HG02610 (cell line): ENCODE data around the gene BAD.

Source experiments
- ATAC-seq: cut with Tn5 transposase; IDR thresholded peaks from one replicate; pipeline ENCODE4 v1.9.1; 2021; ENCODE audit warnings: mild to moderate bottlenecking, moderate library complexity; ENCODE audit not compliant: unreplicated experiment

BAD gene

DNA sequence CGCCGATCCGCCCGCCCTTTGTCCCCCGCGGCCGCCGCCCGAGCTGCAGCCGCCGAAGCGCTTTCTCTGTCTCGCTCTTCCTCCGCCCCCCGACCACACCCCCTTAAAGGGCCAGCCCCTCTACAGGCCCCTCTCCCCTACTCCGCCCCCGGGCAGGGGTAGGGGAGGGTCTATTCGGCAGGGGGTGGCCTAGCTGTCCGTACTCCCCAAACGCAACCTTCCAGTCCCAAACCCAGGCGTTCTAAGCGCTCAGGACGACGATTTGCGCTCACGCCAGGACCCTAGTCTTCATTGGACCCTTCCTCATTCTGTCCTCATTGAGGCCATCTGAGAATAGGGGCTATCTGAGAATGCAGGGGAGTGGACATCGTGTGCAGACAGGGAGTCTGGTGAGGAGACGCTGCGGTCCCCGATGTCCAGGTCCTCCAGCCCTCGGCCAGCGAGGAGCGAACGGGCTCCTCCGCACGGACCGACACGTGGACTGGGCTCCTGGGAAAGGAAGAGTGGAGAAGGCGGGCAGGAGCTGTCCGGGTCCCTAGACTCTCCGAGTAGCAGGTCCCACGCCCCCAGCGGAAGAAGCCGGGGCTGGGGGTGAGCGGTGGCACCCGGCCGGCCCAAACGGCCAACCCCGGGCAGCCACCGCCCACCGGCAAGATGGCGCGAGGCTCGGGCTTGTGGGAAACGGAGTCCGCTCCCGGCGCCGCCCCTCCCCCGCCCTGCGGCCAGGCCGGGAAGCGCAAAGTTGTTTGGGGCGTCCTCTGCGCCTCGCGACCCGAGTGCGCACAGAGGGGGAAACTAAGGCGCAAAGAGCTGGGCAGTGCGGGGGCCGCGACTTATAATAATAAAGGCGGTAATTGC, 37.4 kb downstream of the BAD start, which contains the start of gene PPP1R14B:
Gene PPP1R14B (minus strand): TSS at position 73 of the 858 bp plus-strand sequence. CDS start 270 bp downstream, outside the sequence.
- ATAC-seq, result peak; percentile 38

DNA sequence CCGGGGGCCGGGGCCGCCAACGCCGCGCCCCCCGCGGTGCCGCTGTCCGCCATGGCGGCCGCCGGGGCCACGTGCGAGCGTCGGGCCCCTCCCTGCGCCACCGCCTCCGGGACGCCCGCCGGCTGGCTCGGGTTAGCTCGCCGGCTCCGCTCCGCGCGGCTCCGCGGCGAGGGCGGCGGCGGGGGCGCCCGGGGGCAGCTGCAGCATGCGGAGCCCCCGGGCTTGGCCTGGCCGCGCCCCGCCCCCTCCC, 37.9 kb downstream of the BAD start:
- peak; percentile 11 for ATAC-seq

DNA sequence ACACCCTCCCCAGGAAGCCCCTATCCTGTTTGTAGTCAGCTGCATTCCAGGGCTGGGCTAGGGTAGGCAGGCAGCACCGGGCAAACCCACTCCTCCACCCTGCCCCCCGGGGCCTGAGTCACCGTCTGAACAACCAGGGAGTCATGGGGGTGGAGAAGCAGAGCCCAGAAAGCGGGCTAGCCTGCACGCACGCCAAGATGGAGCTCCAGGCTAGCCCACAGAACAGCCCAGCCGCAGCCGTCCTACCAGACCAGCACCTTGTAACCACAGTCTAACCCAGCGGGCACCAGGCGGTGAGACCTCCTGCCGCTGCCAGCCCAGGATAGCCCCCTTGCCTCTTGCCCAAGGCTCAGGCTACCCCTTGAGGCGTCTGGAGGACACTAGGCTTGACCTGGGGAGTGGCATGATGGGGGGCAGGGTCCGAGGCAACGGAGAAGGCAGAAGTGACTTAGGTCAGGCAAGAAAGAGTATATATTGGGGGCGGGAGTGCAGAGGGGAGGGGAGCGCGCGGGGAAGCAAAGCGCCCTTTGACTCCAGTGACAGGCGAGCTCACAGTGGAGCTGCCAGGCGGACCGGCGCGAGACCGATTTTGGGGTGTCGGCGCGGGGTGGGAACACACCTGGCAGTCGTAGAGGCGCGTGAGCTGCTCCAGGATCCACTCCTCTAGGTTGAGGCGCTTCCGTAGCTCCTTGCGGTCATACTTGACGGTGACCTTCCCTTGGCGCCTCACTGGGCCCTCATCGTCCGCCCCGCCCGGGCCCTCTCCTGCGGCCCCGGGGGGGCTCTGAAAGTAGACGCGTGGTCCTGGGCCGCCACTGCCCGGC, 38.5 kb downstream of the BAD start:
- ATAC-seq, result no peak

DNA sequence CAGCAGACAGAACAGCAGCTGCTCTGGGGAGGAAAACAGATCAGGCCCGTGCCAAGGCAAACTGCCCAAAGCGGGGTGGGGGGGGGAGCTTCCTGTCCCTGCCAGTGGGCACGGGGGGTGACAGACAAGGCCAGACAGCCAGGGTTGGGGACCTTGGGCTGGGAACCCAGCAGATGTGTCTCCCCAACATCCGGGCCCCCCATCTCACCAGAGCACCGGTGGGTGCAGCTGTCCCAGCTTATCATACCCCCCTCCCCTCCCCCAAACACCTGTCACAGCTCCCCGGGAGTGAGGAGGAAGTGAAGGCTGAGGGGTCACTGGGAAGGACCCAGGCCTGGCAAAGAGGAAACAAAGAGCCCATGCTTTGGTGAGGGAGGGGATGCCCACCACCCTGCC, 39.1 kb downstream of the BAD start:
- no peak for ATAC-seq

DNA sequence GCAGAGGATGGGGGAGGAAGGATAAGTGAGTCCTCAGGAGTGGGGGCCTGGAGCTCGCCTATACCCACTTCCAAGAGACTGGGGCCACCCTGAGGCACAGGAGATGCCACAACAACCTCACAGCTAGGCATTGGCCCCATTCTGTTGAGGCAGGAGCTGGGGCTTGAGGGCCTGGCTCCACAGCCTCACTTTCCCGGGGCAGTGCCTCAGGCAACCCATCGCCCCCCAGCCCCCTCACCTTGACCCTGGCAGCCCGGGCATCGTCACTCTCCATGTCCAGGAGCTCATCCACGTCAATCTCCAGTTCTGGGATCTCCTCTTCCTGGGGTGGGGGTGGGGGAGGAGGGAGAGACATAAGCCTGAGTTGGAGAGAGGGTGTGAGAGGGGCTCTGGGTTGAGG, 39.5 kb downstream of the BAD start:
- ATAC-seq, result no peak

DNA sequence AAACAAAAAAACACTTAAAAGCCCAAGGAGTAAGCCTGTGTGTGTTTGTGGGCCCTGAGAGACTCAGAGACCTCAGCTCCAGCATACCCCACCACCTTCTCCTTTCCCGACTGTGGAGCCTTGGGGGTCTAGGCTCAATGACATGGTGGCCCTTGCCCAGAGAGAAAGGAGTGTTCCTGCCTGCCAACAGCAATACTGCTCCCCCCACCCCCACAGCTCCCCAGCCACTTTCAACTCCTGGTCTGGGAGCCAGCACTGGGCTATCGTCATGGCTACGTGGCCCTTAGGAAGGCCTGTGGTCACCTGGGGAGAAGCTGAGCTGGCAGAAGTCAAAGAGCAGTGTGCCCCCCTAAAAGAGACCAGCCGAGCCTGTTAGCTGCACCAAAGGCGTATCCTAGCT, 40.4 kb downstream of the BAD start:
- no peak for ATAC-seq

DNA sequence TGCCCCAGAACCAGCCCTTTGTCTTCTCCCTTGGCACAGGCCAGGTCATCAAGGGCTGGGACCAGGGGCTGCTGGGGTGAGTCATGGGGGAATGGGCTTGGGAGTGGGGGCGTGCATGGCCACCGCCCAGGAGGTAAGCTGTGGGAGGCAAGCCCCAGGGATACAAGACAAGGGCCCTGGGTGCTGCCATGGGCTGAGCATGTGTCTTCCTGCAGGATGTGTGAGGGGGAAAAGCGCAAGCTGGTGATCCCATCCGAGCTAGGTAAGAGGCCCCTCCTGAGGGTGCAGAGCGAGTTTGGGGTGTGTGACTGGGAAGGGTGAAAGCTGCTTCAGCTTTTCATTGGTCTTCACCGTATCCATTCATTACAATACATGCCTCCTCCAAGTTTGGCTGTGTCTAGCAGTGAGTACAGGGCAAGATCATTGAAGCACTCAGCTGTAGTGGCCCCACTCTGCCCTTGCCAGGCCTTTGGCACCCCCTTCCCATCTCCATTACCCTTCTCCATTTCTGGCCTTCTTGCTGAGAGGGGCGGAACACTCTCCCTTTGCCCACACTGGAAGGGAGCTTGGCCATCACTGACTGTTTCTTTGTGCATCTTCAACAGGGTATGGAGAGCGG, 41.1 kb downstream of the BAD start:
- ATAC-seq, result no peak

DNA sequence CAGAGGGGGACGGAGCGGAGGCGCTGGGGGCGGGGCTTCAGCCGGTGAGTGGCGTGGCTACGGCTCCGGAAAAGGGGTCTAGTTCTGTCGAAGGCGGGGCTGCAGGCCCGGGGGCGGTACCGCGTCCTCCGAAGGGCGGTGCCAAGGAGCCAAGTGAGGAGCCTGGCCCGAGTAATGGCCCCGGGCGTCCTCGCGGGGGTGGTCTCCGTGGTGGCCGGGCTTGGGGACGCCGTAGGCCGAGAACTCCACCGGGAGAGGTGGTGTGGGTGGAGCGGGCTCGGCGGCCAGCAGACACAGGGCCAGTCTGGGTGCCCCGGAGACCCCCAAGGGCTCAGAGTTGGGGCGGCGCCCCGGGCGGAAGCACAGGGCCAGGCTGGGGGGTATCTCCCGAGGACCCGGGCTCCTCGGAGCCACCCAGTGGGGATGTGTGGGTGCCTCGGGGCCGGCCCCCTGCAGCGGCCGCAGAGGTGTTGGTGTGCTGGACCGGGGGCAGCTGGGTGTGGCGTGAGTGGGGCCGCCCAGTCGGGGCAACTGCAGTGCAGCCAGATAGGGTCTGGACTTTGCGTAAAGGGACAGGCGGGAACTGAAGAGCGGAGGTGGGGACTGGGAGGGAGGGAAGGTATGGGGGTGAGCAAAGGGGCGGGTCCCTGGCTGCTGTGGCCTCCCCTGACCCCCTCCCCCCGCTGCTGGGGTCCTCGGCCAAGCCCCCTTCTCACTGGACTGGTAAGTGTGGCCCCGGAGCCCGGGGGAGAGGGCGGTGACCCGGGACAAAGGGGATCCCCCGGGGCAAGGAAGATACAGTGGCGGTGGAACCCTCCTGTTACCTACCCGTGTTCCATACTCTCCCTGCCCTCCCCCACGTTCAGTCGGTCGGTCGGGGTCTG, 42.7 kb downstream of the BAD start:
- ATAC-seq, result peak; percentile 2

DNA sequence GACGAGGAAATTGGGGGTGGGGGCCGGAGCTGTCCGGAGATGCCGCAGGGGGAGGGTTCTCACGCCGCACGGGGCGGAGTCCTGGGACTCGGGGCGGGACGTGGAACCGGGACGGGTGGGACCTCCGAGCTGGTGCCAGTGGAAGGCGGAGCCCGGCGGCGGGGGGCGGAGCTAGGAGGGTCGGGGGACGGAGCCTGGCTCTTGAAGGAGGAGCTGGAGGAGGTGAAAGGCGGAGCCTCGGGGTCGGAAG, 43.3 kb downstream of the BAD start:
- ATAC-seq, result peak; percentile 74

DNA sequence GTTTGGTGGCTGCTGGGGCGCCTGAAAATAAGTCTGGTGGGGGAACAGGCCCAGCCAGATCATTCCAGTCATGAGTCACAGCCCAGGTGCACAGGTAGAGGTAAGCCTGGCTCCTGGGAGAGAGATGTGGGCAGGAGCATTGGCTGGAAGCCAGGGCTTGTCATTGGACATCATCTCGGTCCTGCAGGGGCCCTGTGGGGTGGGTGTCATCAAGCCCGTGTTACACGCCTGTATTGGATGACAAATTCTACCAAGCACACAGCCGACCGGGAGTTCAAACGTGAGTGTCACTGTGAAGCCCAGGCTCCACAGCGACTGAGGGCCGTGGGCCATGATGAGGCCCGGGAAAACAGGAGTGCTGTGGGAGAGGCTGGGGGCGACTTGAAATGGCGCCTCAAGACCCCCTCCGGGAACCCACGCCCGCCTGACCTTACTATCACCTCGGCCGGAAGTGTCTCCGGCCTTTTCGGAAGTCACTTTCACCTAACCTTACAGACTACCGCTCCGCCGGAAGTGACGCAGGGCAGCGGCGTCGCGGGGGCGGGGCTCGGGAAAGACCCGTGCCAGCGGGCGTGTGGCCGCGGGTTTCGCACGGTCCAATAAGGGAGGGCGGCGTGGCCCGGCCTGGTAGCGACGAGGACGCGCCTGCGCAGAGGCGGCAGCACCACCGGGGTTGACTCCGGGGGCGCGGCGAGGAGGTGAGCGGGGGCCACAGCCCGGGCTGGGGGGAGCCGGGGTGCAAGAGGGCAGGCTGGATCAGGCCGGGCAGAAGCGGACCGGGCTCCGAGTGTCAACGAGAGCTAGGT, 43.8 kb downstream of the BAD start, which contains the start of gene FKBP2:
Gene FKBP2 (plus strand): TSS at position 661 of the 806 bp plus-strand sequence. CDS start 1,293 bp downstream, outside the sequence.
- peak; percentile 49 for ATAC-seq

DNA sequence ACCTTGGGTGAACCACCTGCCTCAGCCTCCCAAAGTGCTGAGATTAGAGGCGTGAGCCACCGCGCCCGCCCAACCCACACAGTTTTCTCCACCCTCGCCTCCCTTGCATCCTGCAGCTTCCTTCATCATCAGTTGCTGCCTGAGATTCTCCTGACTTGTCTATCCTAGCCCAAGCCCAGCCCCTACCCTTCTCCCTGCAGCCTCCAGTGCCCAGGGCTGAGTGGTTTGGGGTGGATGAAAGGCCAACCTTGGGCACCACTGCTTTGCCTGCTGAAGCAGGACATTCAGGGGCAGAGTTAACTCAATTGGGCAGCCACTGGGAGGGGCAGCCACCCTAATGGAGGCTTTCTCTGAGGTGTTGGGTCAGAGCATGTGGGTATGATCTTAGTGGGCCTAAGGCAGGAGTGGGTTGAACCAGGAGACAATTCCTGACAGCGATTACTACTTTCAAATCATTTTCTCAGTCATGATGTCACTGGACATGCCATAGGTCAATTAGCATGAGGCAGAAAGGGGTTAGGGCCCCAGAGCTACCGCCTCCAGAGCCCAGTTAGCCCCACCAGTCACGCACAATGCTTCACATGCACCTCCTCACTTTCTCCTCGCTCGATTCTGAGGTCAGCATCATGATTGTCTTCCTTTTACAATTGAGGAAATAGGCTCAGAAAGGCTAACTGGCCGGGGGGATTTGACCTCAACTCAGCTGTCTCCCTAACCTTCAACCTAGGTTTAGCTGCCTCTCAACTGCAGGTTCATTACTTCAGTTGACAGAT, 44.6 kb downstream of the BAD start:
- ATAC-seq, result no peak

DNA sequence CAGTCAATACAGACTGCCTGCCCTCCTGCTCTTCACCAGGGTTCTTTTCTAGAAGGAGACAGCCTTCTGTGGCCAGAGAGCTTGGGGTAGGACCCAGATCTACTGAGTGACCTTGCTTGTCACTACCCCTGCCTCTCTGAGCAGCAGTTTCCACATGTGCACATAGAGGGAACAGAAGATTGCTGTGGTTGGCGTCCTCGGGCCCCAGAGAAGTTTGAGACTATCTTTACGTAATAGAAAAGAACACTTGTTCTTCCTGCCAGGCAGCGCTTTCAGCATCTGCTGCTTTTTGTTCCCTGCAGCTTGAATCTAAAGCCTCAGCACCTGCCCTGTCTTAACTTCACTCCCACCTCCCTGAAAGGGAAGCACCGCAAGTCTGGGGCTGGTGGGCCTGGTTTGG, 45.5 kb downstream of the BAD start:
- no peak for ATAC-seq

DNA sequence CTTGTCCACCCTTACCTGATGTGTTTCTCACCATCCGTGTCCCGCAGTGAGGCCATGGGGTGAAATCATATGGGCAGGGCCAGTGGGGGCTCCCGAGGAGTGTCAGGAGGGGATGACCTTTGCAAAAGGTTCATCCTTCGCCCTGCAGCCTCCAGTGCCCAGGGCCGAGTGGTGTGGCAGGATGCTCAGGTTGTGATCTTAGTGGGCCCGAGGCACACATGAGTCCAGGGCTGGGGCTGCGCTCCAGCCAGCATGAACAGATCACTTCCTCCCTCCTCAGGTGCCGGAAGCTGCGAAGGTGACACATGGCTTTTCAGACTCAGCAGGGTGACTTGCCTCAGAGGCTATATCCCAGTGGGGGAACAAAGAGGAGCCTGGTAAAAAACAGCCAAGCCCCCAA, 46.4 kb downstream of the BAD start:
- ATAC-seq, result no peak

DNA sequence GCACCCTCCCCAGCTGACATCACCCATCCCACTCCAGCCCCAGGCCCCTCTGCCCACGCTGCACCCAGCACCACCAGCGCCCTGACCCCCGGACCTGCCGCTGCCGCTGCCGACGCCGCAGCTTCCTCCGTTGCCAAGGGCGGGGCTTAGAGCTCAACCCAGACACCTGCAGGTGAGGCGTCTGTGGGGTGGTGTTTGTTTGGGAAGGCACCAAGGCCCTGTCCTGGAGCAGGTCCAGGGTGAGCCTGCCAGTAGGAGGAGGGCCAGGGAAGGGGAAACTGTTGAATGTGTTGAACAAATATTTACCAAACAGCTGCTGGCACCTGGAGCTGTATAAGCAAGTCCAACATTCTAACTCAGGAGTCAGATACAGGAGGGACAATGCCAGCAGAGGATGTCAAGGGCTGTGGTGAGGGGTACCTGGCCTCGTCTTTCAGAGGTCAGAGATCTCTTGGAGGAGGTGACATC, 46.9 kb downstream of the BAD start:
- ATAC-seq, result no peak

DNA sequence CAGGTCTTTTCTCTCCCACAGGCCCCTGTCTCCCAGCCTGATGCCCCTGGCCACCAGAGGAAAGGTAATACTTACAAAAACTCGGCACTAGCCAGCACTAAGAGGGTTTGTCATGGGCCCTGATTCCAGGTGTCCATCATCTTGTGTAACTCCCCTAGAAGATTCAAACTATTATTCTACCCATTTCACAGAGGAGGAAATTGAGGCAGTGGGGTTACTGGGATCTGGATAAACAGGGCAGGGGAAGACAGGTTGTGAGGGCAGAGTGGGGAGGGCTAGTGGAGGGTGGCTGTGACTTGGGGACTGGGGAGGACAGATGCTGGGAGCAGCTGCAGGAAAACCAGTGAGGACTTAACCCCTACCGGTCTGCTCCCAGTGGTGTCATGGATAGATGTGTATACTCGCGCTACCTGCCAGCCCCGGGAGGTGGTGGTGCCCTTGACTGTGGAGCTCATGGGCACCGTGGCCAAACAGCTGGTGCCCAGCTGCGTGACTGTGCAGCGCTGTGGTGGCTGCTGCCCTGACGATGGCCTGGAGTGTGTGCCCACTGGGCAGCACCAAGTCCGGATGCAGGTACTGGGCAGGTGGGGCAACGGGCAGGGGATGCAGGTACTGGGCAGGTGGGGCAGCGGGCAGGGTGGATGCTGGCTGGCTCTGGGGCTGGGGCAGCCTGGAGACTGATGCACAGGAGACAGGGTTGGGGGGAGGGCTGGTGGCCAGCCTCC, 48.9 kb downstream of the BAD start:
- ATAC-seq, result no peak

DNA sequence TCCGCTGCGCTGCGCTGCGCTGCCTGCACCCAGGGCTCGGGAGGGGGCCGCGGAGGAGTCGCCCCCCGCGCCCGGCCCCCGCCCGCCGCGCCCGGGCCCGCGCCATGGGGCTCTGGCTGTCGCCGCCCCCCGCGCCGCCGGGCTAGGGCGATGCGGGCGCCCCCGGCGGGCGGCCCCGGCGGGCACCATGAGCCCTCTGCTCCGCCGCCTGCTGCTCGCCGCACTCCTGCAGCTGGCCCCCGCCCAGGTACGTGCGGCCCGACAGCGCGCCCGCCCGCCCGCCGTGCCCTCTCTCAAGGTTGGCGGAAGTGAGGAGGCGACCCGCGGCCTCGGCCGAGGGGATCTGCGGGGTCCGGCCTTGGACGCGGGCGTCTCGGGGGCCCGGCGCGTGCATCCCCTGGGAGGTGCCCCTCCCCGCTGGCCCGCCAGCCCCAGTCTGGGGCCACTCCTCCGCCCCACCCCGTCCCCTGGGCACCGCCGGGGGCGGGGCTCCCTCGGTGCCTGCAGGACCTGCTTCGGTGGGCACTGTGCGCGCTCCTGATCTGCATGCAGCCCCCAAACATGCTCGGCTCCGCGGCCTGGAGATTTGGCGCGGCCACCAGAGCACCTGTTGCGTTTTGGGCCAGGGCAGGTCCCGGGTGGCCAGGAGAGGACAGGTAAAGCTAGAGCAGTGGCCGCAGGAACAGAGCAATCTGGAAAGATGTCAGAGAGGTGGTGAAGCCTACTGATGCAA, 49.7 kb downstream of the BAD start:
- ATAC-seq, result no peak

DNA sequence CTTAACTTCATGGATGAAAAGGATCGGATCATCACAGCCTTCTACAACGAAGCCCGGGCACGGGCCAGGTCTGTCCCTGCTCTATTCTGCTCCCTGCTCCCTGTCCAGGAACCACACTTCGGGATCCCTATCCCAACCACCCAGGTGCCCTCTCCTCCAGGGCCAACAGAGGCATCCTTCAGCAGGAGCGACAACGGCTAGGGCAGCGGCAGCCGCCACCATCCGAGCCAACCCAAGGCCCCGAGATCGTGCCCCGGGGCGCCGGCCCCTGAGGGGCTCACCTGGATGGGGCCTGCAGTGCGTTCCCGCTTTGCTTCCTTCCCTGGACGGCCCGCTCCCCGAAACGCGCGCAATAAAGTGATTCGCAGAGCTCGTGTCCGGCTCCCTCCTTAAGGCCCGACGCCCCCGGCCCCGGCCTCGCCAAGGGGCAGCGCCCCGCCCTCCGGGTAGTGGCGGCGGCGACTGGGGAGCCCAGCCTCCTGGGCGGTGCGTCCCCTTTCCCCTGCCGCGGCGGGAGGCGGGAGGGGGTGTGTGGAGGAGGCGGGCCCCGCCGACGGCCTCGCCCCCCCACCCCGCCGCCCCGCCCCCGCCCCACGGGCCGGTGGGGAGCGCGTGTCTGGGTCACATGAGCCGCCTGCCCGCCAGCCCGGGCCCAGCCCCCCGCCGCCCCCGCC, 50.4 kb downstream of the BAD start, which contains the start of gene VEGFB:
Gene VEGFB (plus strand): TSS at position 672 of the 674 bp plus-strand sequence. CDS start 250 bp downstream, outside the sequence.
- ATAC-seq, result no peak
